Measurements from ENCODE around the gene CMSS1. TPM values are rescaled to one million over a fixed set of nuclear protein-coding genes. Genes with fewer than 3 reads are reported as not detected.

The CMSS1 gene
- total and polyA plus RNA-seq, 2 of the 13 experiments (the other 11 are each of a cell fraction or from before 2014, with no cell fraction given), result 6.4 to 48.7 TPM

DNA sequence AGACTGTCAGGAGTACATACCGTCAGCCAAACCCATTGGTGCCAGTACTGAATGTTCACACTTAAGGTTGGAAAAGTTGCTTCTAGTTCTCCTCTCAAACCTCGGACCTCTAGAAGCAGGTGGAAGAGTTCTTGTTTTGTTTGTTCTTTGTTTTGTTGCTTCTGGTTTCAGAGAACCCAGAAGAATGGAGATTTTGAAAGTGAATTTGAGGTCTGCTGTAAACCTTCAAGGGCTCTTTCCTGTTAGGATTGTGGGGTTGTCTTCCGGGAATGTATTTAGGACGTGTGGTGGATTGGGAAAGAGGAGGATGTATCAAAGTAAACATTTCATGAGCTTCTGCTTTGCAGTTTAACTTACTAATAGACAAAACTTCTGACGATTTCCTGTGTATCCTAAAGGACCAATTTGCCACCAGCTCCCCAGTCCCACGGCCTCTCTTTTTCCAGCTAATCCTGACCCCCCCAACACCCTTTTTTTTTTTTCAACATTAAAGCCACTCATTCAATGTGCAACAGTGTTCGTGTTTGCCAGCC is 246.3 kb downstream of the CMSS1 start (continued):
- no peak for TF ChIP-seq ZNF101 (CRISPR knock-in tag; IDR thresholded peaks at IDR 0.05; ENCODE audit: borderline replicate concordance, low read depth)
- peak; percentile 35; the same call in 1 of the 2 replicates for TF ChIP-seq HOXD1 (CRISPR knock-in tag; IDR thresholded peaks at IDR 0.05)
- TF ChIP-seq MAFK (conservative IDR thresholded peaks at IDR 0.05 in 1 of 2, IDR thresholded peaks at IDR 0.05 in 1 of 2; ENCODE audit: low read length in 2 of 2), result no peak
- peak; percentile 68; the same call in 1 of the 2 replicates for TF ChIP-seq ZNF292 (CRISPR knock-in tag; IDR thresholded peaks at IDR 0.05; ENCODE audit: borderline replicate concordance, low read depth)
- no peak for TF ChIP-seq THYN1 (CRISPR knock-in tag; IDR thresholded peaks at IDR 0.05; ENCODE audit: borderline replicate concordance, low read depth)
- TF ChIP-seq, protein P1, sequence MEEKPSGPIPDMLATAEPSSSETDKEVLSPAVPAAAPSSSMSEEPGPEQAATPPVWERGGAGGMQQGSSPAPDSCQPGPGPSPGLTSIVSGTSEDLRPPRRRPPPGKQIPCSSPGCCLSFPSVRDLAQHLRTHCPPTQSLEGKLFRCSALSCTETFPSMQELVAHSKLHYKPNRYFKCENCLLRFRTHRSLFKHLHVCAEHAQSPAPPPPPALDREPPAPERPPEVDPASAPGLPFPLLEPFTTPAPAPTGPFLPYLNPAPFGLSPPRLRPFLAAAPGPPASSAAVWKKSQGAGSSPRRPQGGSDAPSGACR (CRISPR knock-in tag; IDR thresholded peaks at IDR 0.05), result no peak
- no peak for TF ChIP-seq REXO4 (CRISPR knock-in tag; IDR thresholded peaks at IDR 0.05; ENCODE audit: borderline replicate concordance)
- TF ChIP-seq SATB2 (CRISPR knock-in tag; IDR thresholded peaks at IDR 0.05), result no peak
- TF ChIP-seq SMARCE1 (IDR thresholded peaks at IDR 0.05; ENCODE audit: borderline replicate concordance), result no peak
- TF ChIP-seq, protein P2, sequence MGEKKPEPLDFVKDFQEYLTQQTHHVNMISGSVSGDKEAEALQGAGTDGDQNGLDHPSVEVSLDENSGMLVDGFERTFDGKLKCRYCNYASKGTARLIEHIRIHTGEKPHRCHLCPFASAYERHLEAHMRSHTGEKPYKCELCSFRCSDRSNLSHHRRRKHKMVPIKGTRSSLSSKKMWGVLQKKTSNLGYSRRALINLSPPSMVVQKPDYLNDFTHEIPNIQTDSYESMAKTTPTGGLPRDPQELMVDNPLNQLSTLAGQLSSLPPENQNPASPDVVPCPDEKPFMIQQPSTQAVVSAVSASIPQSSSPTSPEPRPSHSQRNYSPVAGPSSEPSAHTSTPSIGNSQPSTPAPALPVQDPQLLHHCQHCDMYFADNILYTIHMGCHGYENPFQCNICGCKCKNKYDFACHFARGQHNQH (CRISPR knock-in tag; IDR thresholded peaks at IDR 0.05), result peak; percentile 79; the same call in 1 of the 2 replicates
- TF ChIP-seq, protein P3, sequence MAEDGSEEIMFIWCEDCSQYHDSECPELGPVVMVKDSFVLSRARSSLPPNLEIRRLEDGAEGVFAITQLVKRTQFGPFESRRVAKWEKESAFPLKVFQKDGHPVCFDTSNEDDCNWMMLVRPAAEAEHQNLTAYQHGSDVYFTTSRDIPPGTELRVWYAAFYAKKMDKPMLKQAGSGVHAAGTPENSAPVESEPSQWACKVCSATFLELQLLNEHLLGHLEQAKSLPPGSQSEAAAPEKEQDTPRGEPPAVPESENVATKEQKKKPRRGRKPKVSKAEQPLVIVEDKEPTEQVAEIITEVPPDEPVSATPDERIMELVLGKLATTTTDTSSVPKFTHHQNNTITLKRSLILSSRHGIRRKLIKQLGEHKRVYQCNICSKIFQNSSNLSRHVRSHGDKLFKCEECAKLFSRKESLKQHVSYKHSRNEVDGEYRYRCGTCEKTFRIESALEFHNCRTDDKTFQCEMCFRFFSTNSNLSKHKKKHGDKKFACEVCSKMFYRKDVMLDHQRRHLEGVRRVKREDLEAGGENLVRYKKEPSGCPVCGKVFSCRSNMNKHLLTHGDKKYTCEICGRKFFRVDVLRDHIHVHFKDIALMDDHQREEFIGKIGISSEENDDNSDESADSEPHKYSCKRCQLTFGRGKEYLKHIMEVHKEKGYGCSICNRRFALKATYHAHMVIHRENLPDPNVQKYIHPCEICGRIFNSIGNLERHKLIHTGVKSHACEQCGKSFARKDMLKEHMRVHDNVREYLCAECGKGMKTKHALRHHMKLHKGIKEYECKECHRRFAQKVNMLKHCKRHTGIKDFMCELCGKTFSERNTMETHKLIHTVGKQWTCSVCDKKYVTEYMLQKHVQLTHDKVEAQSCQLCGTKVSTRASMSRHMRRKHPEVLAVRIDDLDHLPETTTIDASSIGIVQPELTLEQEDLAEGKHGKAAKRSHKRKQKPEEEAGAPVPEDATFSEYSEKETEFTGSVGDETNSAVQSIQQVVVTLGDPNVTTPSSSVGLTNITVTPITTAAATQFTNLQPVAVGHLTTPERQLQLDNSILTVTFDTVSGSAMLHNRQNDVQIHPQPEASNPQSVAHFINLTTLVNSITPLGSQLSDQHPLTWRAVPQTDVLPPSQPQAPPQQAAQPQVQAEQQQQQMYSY (CRISPR knock-in tag; IDR thresholded peaks at IDR 0.05), result no peak
- TF ChIP-seq, protein P4, sequence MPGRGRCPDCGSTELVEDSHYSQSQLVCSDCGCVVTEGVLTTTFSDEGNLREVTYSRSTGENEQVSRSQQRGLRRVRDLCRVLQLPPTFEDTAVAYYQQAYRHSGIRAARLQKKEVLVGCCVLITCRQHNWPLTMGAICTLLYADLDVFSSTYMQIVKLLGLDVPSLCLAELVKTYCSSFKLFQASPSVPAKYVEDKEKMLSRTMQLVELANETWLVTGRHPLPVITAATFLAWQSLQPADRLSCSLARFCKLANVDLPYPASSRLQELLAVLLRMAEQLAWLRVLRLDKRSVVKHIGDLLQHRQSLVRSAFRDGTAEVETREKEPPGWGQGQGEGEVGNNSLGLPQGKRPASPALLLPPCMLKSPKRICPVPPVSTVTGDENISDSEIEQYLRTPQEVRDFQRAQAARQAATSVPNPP (CRISPR knock-in tag; IDR thresholded peaks at IDR 0.05), result no peak
- TF ChIP-seq, protein P5, sequence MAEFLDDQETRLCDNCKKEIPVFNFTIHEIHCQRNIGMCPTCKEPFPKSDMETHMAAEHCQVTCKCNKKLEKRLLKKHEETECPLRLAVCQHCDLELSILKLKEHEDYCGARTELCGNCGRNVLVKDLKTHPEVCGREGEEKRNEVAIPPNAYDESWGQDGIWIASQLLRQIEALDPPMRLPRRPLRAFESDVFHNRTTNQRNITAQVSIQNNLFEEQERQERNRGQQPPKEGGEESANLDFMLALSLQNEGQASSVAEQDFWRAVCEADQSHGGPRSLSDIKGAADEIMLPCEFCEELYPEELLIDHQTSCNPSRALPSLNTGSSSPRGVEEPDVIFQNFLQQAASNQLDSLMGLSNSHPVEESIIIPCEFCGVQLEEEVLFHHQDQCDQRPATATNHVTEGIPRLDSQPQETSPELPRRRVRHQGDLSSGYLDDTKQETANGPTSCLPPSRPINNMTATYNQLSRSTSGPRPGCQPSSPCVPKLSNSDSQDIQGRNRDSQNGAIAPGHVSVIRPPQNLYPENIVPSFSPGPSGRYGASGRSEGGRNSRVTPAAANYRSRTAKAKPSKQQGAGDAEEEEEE (CRISPR knock-in tag; IDR thresholded peaks at IDR 0.05; ENCODE audit: borderline replicate concordance), result no peak
- peak; percentile 23; the same call in 1 of the 2 replicates for TF ChIP-seq HNF4A (CRISPR knock-in tag; IDR thresholded peaks at IDR 0.05)
- no peak for TF ChIP-seq ZNF33A (CRISPR knock-in tag; IDR thresholded peaks at IDR 0.05; ENCODE audit: borderline replicate concordance)
- TF ChIP-seq ZNF225 (CRISPR knock-in tag; IDR thresholded peaks at IDR 0.05), result no peak
- TF ChIP-seq ZNF432 (CRISPR knock-in tag; IDR thresholded peaks at IDR 0.05; ENCODE audit: borderline replicate concordance), result no peak
- TF ChIP-seq NFRKB (IDR thresholded peaks at IDR 0.05), result no peak
- TF ChIP-seq ZNF24 (IDR thresholded peaks at IDR 0.05), result no peak
- no peak for TF ChIP-seq TBP (CRISPR knock-in tag; IDR thresholded peaks at IDR 0.05)
- TF ChIP-seq ZNF777 (CRISPR knock-in tag; IDR thresholded peaks at IDR 0.05), result no peak
- TF ChIP-seq, protein P6, sequence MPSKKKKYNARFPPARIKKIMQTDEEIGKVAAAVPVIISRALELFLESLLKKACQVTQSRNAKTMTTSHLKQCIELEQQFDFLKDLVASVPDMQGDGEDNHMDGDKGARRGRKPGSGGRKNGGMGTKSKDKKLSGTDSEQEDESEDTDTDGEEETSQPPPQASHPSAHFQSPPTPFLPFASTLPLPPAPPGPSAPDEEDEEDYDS (CRISPR knock-in tag; IDR thresholded peaks at IDR 0.05), result peak; percentile 63

Measured in HepG2 (cell line).